ENCODE measurements around the gene SLC38A7.

SLC38A7 gene

DNA sequence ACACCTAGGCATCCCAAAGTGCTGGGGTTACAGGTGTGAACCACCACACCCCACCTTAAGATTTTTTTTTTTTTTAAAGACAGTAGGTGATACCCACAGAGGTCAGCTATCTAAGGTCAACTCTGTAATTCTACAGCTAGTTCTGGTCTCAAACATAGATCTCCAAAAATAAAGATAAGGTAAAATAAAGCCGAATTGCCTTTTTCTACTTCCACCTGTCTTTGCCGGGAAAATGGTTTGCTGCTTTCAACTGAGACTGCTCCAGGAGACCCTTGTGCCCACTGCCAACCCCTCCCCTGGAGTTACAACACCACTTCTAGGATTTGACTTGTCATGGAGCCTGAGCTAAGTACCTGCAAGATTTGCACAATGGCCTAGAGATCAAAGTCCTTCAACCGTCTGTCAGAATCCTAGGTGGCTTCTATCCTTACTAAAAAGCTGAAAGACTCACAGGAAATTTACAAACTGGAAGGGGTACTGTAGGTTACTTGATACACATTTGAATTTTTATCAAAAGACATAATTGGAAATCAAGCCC lies 50.2 kb downstream of the SLC38A7 start:
- DNase-seq: no peak

GRCh38 chr16:58629733-58630640 lies 54.6 kb downstream of the SLC38A7 start, which contains the start of gene CNOT1:
CNOT1 (minus strand) TSS chr16:58629826; CDS start chr16:58599337, 30,489 bp downstream.
- DNase-seq: peak; percentile 100

GRCh38 chr16:58628845-58629732 lies 55.5 kb downstream of the SLC38A7 start:
- DNase-seq: peak; percentile 70

GRCh38 chr16:58624209-58624608 lies 60.4 kb downstream of the SLC38A7 start:
- no peak for DNase-seq

GRCh38 chr16:58620396-58620795 lies 64.2 kb downstream of the SLC38A7 start:
- no peak for DNase-seq

GRCh38 chr16:58615280-58615679 lies 69.3 kb downstream of the SLC38A7 start:
- no peak for DNase-seq
